Measurements from ENCODE around the gene KCNH1.

DNA sequence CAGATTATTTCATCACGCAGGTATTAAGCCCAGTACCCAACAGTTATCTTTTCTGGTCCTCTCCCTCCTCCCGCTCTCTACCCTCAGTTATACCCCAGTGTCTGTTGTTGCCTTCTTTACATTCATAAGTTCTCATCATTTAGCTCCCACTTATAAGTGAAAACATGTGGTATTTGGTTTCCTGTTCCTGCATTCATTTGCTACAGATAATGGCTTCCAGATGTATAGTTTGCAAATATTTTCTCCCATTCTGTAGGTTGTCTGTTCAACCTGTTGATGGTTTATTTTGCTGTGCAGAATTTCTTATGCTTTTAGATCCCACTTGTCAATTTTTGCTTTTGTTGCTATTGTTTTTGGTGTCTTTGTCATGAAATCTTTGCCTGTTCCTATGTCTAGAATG, 21.1 kb upstream of the KCNH1 start:
- TF ChIP-seq, protein P1, sequence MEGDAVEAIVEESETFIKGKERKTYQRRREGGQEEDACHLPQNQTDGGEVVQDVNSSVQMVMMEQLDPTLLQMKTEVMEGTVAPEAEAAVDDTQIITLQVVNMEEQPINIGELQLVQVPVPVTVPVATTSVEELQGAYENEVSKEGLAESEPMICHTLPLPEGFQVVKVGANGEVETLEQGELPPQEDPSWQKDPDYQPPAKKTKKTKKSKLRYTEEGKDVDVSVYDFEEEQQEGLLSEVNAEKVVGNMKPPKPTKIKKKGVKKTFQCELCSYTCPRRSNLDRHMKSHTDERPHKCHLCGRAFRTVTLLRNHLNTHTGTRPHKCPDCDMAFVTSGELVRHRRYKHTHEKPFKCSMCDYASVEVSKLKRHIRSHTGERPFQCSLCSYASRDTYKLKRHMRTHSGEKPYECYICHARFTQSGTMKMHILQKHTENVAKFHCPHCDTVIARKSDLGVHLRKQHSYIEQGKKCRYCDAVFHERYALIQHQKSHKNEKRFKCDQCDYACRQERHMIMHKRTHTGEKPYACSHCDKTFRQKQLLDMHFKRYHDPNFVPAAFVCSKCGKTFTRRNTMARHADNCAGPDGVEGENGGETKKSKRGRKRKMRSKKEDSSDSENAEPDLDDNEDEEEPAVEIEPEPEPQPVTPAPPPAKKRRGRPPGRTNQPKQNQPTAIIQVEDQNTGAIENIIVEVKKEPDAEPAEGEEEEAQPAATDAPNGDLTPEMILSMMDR (IDR thresholded peaks at IDR 0.05) = no peak
- no peak for TF ChIP-seq SMC3 (IDR thresholded peaks at IDR 0.05; ENCODE audit: low read depth, low read length)
